NCI-H2029 treated with DMSO at 0.1 percent for 48 hours (cell line): ENCODE results near the gene MRPS18A.

Experiments used
- DNase-seq: peaks from one replicate; lab custom pipeline; 2025; lab: John Stamatoyannopoulos, UW

MRPS18A gene

GRCh38 chr6:43698584-43699349 lies 11.2 kb upstream of the MRPS18A start:
- peak; percentile 72 for DNase-seq

- no peak for DNase-seq
Measured at GRCh38 chr6:43697421-43697820, 9.8 kb upstream of the MRPS18A start.

DNA sequence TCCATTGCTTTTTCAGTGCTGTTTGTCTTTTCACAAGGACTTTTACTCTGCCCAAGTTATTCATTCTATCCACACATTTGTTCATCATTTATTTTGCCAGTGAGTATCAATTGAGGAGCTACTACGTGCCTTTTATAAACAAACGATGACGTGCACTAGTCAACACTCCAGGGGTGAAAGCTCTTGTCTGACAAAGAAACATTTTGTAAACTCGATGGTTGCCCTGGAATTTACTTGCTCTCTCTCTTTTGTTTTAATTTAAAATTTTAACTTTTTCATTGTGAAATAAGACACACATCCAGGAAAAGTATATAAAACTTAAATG lies 8.3 kb upstream of the MRPS18A start:
- DNase-seq: peak; percentile 81

- no peak for DNase-seq
Measured at GRCh38 chr6:43695215-43695966, 7.8 kb upstream of the MRPS18A start.

DNA sequence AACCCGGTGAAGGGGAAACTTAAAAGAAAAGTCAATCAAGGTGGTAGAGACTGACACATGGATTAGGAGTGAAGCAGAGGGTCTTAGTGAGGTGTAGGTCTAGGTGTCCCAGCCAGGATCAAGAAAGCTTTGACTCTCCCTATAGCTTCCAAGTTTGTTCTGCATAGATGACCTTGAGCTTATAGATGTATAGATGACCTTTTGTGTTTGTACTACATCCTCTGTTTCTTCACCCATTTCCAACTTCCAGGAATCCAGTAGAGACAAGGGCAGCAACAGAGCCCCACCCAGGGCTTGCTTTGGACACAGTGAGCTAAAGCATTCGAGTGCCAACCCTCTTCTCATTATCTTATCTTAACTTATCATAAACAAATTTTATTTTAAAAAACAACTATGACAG lies 1.8 kb upstream of the MRPS18A start:
- DNase-seq: no peak

DNA sequence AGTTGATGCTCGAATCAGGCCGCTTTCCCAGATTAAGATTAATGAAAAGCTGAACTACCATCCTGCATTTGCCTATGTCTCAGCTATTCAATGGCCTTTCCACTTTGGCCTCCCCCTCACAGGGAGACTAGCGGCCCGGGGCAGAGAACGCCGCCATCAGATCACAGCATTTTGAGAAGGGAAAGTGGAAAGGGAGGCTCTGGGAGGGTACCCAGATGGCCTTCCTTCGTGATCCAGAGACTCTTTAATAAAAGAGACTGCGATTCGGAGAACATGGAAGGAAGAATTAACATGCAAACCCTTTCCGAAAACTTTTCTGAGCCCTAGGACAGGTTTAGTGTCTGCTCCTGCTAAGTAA lies 533 bp downstream of the MRPS18A start:
- no peak for DNase-seq

GRCh38 chr6:43683708-43684455 lies 3.7 kb downstream of the MRPS18A start:
- DNase-seq: no peak

GRCh38 chr6:43682724-43683429 lies 4.7 kb downstream of the MRPS18A start:
- no peak for DNase-seq

GRCh38 chr6:43681303-43681702 lies 6.3 kb downstream of the MRPS18A start:
- no peak for DNase-seq

DNA sequence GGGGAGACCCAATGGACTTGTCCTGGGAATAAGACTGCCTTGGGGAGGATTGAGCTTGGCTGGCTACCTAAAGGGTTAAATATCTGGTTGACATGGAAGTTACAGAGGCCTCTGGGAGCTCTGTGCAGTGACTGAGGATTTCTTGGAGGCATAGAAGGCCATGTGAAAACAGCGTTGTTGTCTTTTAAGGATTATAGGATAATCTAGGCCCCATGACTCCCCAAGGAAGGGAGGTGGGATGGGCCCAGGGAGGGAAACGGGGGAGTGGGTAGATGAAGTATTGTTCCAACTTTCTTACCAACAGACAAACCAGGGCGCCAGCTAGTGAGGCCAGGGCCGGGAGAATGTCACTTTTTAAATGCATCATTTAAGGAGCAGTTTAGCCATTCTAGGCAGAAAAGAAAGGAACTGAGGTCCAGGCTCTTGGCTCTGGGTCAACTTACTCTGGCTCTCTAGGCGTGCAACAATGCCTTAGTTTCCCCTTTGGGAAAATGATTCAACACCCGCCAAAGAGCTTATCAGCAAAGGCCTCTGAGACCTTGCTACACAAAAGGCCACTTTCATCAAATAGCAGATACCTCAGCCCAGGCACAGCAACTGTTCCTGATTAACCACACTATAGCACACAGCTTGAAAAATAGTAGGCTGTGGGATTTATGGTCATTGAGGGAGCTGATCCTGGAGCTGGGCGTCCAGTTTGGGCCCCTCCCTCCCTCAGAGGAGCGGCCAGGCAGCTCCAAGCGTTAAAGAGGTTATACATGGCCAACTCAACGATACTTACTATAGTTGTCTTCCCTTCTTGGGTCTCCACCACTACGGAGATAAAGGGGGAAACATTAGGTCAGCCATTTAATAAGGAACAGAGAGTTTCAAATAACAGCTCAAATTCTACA lies 7.0 kb downstream of the MRPS18A start:
- no peak for DNase-seq

- no peak for DNase-seq
Measured at GRCh38 chr6:43679057-43679456, 8.5 kb downstream of the MRPS18A start.

GRCh38 chr6:43678341-43678740 lies 9.2 kb downstream of the MRPS18A start:
- no peak for DNase-seq

DNA sequence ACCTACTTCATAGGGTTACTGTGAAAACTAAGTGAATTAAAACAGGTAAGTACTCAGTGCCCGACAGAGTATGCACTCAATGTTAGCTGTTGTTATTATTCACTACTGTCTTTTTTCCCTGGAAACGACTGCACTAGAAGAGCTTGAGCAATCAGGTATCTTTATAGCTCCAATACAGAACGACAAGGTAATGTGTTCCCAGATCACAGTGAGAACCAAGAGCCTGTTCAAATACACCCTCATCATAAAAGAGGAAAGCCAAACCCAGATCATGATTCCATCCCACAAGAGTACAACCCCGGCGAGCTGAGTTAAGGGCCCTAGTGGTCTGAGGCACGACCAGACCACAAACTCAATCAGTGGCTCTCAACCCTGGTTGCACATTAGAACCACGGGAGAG lies 9.8 kb downstream of the MRPS18A start:
- no peak for DNase-seq

DNA sequence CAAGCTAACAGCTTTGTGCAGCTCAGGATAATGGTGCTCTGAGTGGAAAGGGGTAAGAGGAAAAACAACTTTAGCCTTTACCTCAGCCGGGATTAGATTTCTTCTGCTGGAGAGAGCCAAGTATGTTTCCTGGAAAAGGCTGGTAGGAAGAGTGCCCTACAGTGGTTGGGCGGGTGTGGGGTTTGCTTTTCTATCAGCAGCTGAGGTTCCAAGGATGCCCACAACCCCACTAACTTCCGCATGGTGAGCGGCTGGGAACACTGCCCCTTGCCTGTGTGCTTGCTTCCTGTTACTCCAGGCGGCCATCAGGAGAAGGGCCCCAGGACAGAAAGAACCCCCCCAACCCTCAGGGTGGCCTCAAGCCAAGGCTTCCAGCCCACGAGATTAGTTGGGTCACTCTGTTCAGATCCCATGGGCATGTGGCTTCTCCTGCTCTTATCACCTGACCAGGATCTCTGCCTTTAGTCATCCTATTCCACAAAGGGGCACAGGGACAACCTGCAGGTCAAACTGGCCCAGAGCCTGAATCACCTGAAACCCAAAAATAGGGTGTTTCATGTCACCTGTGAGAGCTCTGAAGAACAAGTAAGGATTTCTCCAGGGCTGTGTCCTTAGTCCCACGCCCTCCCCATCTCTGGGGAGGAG lies 10.5 kb downstream of the MRPS18A start:
- no peak for DNase-seq

DNA sequence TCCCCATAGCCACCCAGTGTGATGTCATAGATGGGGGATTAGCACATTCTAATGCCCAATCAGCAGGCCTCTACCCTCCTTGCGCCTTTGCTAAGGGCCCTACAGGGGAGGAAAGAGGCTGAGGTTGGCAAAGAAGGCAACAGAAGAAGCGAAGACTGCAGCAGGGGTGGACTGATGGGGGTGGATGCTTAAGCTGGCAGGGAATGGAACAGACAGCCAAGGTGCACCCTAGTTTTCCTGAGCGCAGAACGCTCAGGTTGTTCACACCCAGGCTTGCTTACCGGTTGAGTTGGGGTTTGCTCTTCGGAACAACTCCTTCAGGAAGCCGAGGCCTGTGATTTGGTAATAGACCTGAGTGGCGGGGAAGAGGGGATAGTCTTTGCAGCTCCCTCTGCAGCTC lies 12.7 kb downstream of the MRPS18A start:
- no peak for DNase-seq

- DNase-seq: no peak
Measured at GRCh38 chr6:43674291-43674690, 13.3 kb downstream of the MRPS18A start.

DNA sequence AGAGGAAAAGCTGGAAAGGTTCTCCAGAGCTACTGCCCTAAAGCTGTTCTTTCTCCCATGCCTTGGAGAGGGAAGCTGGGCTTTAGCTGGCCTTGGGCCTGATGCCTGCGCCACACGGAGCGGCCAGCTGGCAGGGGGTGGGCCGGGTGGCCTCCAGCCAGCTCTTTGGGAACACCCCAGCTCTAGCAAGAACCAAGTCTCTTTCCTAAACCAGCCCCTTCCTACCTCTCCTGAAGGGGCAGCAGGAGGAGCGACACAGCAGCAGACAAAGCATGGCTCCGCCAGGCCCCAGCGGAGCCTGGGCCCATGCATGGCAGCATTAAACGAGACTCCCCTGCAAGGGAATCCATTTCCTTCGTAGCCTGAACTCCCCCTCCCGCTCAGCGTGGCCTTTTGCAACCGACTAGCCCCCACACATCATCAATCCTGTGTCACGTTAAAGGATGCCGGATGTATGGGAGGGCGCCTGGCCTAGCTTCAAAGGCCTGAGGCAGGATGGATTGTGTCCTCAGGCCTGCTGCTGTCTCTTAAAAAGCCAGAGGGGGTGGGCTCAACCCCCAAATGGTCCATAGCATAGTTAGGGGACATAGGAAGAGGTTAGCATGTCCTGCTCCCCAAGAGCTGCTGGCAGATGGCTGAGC lies 14.0 kb downstream of the MRPS18A start:
- DNase-seq: no peak

GRCh38 chr6:43671801-43672690 lies 15.5 kb downstream of the MRPS18A start:
- DNase-seq: no peak
